Right atrium auricular region (tissue), 2 donors: ENCODE measurements around the gene LYPLA2. TPM values are rescaled to one million over a fixed set of nuclear protein-coding genes. Genes with fewer than 3 reads are reported as not detected.
A peak's percentile ranks its signal among the peaks of the same experiment; 100 is the strongest.
"Not testable (repeated sequence)": the region's sequence is repeated elsewhere in the genome, so short reads cannot be mapped to it uniquely, and the experiment has no call there.

Experiments
- DNase-seq: peaks from one replicate; pipeline ENCODE4 v3.0.0-alpha.2; 2019; ENCODE audit warnings: low spot score
- H3K27ac ChIP-seq, 2 donors: fragments of 200-600 bp; sonication (generic); 1 replicate in 1 of 2; 2 replicates in 1 of 2; pipeline ENCODE4 v1.5.1; 2016 to 2019
- H3K27me3 ChIP-seq, 2 donors: fragments of 200-600 bp; sonication (generic); one replicate each; pipeline versions ENCODE4 v1.5.1 to v1.6.0; 2017 to 2019
- H3K36me3 ChIP-seq: fragments of 200-600 bp; sonication (generic); one replicate; pipeline ENCODE4 v1.5.1; 2016
- H3K4me1 ChIP-seq, 2 donors: fragments of 200-600 bp; sonication (generic); one replicate each; pipeline versions ENCODE4 v1.5.1 to v1.6.0; 2017 to 2019
- H3K4me3 ChIP-seq, 2 donors: fragments of 200-600 bp; sonication (generic); 1 replicate in 1 of 2; 2 replicates in 1 of 2; pipeline ENCODE4 v1.5.1; 2017 to 2019; ENCODE audit warnings: mild to moderate bottlenecking in 1 of 2, moderate library complexity in 1 of 2
- H3K9me3 ChIP-seq, 2 donors: fragments of 200-600 bp; sonication (generic); one replicate each; pipeline ENCODE4 v1.5.1; 2019
- CTCF ChIP-seq, 2 donors: fragments of 200-600 bp; sonication (generic); IDR thresholded peaks; one replicate each; pipeline ENCODE4 v1.5.1; 2019; ENCODE audit warnings: antibody characterized with exemption in 2 of 2
- total RNA-seq, 2 donors: library from RNA; depleted of rRNA; stranded (reverse); fragments of >200 nt; gene quantifications; one replicate each; pipeline ENCODE4 v1.1.0, GENCODE V29; 2016

Gene LYPLA2
- total RNA-seq, 2 donors from 2014 or later: 29.7 to 54.3 TPM

GRCh38 chr1:23817633-23818032, 26.7 kb downstream of the LYPLA2 start:
- Histone ChIP-seq H3K36me3 (peaks cover 55% of the 10 kb centered on the region), H3K4me1 (no peaks in the 10 kb centered on the region), H3K4me3 (no peak overlapping the region), H3K9me3 (no peaks in the 10 kb centered on the region), H3K27me3 (no peaks in the 10 kb centered on the region), H3K27ac (no peak overlapping the region)
- no peak for TF ChIP-seq CTCF (IDR thresholded peaks at IDR 0.05)
- DNase-seq: no peak

GRCh38 chr1:23823767-23824166, 32.8 kb downstream of the LYPLA2 start:
- H3K9me3 ChIP-seq: no peaks in the 10 kb centered on the region
- H3K36me3 ChIP-seq: peaks cover 6% of the 10 kb centered on the region
- peaks cover 0 to 9% of the 10 kb centered on the region in 2 donors for H3K4me1 ChIP-seq
- no peak for TF ChIP-seq CTCF (IDR thresholded peaks at IDR 0.05)
- H3K27me3 ChIP-seq: no peaks in the 10 kb centered on the region
- no peak overlapping the region for H3K4me3 ChIP-seq
- no peak overlapping the region for H3K27ac ChIP-seq
- DNase-seq: no peak

- peaks cover under 1% of the 10 kb centered on the region for H3K36me3 ChIP-seq
- no peak for DNase-seq
- H3K9me3 ChIP-seq: no peaks in the 10 kb centered on the region
- TF ChIP-seq CTCF (IDR thresholded peaks at IDR 0.05): no peak
- peak overlapping the region; percentile 95 to 99 for H3K27ac ChIP-seq
- peaks cover 0 to 9% of the 10 kb centered on the region in 2 donors for H3K4me1 ChIP-seq
- H3K4me3 ChIP-seq: peak overlapping the region; percentile 97 to 99
- no peaks in the 10 kb centered on the region for H3K27me3 ChIP-seq
These were observed 33.7 kb downstream of the LYPLA2 start for GRCh38 chr1:23824711-23825075.

- DNase-seq: peak; percentile 89
- peak in 1 of 2 donors; percentile 13 for TF ChIP-seq CTCF (IDR thresholded peaks at IDR 0.05)
- no peaks in the 10 kb centered on the region for H3K36me3 ChIP-seq
- peak within 1 kb of the TSS; percentile 95 to 99 for H3K27ac ChIP-seq
- no peaks in the 10 kb centered on the region for H3K27me3 ChIP-seq
- no peaks in the 10 kb centered on the region for H3K9me3 ChIP-seq
- H3K4me3 ChIP-seq: peak within 1 kb of the TSS; percentile 97 to 99
- H3K4me1 ChIP-seq: peaks cover 0 to 9% of the 10 kb centered on the region in 2 donors
These were observed 34.3 kb downstream of the LYPLA2 start, which contains the start of gene HMGCL for GRCh38 chr1:23825076-23825761. Gene HMGCL (minus strand): TSS chr1:23825429. CDS start chr1:23825415, 14 bp downstream.

GRCh38 chr1:23825762-23826522, 35.0 kb downstream of the LYPLA2 start:
- Histone ChIP-seq H3K4me1 (peaks cover 0 to 9% of the 10 kb centered on the region in 2 donors), H3K27me3 (no peaks in the 10 kb centered on the region), H3K9me3 (no peaks in the 10 kb centered on the region), H3K36me3 (no peaks in the 10 kb centered on the region), H3K27ac (peak overlapping the region; percentile 95 to 99), H3K4me3 (peak overlapping the region; percentile 97 to 99)
- DNase-seq: no peak
- no peak for TF ChIP-seq CTCF (IDR thresholded peaks at IDR 0.05)

- H3K36me3 ChIP-seq, H3K27ac ChIP-seq, H3K4me3 ChIP-seq, H3K4me1 ChIP-seq, H3K27me3 ChIP-seq, DNase-seq, H3K9me3 ChIP-seq: not testable (repeated sequence)
These were observed 35.6 kb downstream of the LYPLA2 start for GRCh38 chr1:23826590-23826989.
